K562 (cell line): ENCODE measurements around the gene TNFAIP8L2. TPM values are rescaled to one million over a fixed set of nuclear protein-coding genes. Genes with fewer than 3 reads are reported as not detected.

ENCODE experiments used
- ATF2 ChIP-seq: sonication (generic); formaldehyde crosslinking; IDR thresholded peaks from 2 replicates; pipeline ENCODE4 v1.8.1; 2022; ENCODE audit warnings: missing genetic modification reagents
- E2F3 ChIP-seq: fragments of 250-450 bp; sonication (Bioruptor Pico); IDR thresholded peaks from 2 replicates; pipeline ENCODE4 v1.4.0; 2020; ENCODE audit warnings: mild to moderate bottlenecking
- E2F6 ChIP-seq, 2 experiments: IDR thresholded peaks; 2 replicates each; pipeline ENCODE4 v1.6.1; 2011; ENCODE audit warnings: borderline replicate concordance in 1 of 2, control low read depth in 1 of 2, low read depth in 1 of 2, low read length in 1 of 2, mild to moderate bottlenecking in 1 of 2, mixed read lengths in 1 of 2, moderate library complexity in 1 of 2; ENCODE audit not compliant: insufficient read depth in 1 of 2, insufficient read length in 1 of 2, poor library complexity in 1 of 2, severe bottlenecking in 1 of 2; ENCODE audit errors: extremely low read depth in 1 of 2
- FOXO4 ChIP-seq: fragments of 450-650 bp; formaldehyde crosslinking; IDR thresholded peaks from 2 replicates; pipeline ENCODE4 v1.4.0; 2020; ENCODE audit warnings: mild to moderate bottlenecking, moderate library complexity
- GABPB2 ChIP-seq: fragments of 250-450 bp; sonication (Bioruptor Pico); conservative IDR thresholded peaks from 2 replicates; pipeline ENCODE4 v1.5.1; 2021; ENCODE audit warnings: mild to moderate bottlenecking
- GTF3C2 ChIP-seq: IDR thresholded peaks from 3 replicates; pipeline ENCODE4 v1.6.1; 2011; ENCODE audit warnings: borderline replicate concordance, mild to moderate bottlenecking, moderate library complexity; ENCODE audit not compliant: insufficient read length; ENCODE audit errors: extremely low read depth
- HMGXB4 ChIP-seq: sonication (generic); formaldehyde crosslinking; IDR thresholded peaks from 2 replicates; pipeline ENCODE4 v1.8.1; 2023; ENCODE audit warnings: mild to moderate bottlenecking, missing genetic modification reagents
- JUN ChIP-seq, 2 experiments: sonication (generic) in 1 of 2; formaldehyde crosslinking in 1 of 2; IDR thresholded peaks; 2 replicates each; pipeline versions ENCODE4 v1.6.1 to v1.8.0; 2012 to 2022; ENCODE audit warnings: borderline replicate concordance in 2 of 2, mild to moderate bottlenecking in 2 of 2, improper control_type of control experiment in 1 of 2, low read depth in 1 of 2, low read length in 1 of 2, missing genetic modification reagents in 1 of 2
- MCM3 ChIP-seq: fragments of 450-650 bp; IDR thresholded peaks from 2 replicates; pipeline ENCODE4 v1.6.1; 2016
- MYBL2 ChIP-seq, 2 experiments: fragments of 450-650 bp in 1 of 2; sonication (generic) in 1 of 2; formaldehyde crosslinking in 1 of 2; IDR thresholded peaks; 2 replicates each; pipeline versions ENCODE4 v1.6.1 to v1.8.1; 2017 to 2022; ENCODE audit warnings: borderline replicate concordance in 1 of 2, inconsistent platforms in 1 of 2, low read depth in 1 of 2, mild to moderate bottlenecking in 1 of 2, missing genetic modification reagents in 1 of 2, moderate library complexity in 1 of 2
- NCOA1 ChIP-seq: fragments of 450-650 bp; IDR thresholded peaks from 2 replicates; pipeline ENCODE4 v1.6.1; 2016; ENCODE audit warnings: low read depth
- POLR3A ChIP-seq: IDR thresholded peaks from 2 replicates; pipeline ENCODE4 v1.6.1; 2011; ENCODE audit warnings: borderline replicate concordance, mild to moderate bottlenecking, moderate library complexity; ENCODE audit not compliant: insufficient read length, insufficient read depth; ENCODE audit errors: extremely low read depth
- SMAD3 ChIP-seq: fragments of 450-650 bp; formaldehyde crosslinking; conservative IDR thresholded peaks from 2 replicates; pipeline ENCODE4 v1.4.0; 2020; ENCODE audit warnings: mild to moderate bottlenecking
- STAG1 ChIP-seq: sonication (generic); formaldehyde crosslinking; IDR thresholded peaks from 2 replicates; pipeline ENCODE4 v1.5.0; 2020; ENCODE audit warnings: missing genetic modification reagents, borderline replicate concordance
- ZNF445 ChIP-seq: fragments of 250-450 bp; sonication (Bioruptor Pico); IDR thresholded peaks from 2 replicates; pipeline ENCODE4 v1.4.0; 2020; ENCODE audit warnings: low read depth, mild to moderate bottlenecking, moderate library complexity
- ZNF785 ChIP-seq: fragments of 250-450 bp; sonication (Bioruptor Pico); IDR thresholded peaks from 2 replicates; pipeline ENCODE4 v1.4.0; 2020; ENCODE audit warnings: mild to moderate bottlenecking
- polyA plus RNA-seq, 8 experiments: library from polyadenylated mRNA; depleted of rRNA in 4 of 8; stranded (reverse) in 5 of 8; unstranded in 3 of 8; fragments of >200 nt; fragmentation: Nextera tagmentation in 2 of 8; fragmentation: Illumina TruSeq in 1 of 8; extraction: Ambion mirVana in 2 of 8; extraction: Trizol in 1 of 8; gene quantifications; 2 replicates each; pipeline versions ENCODE4 v1.2.1 to v1.2.3, GENCODE V29; 2011 to 2014; ENCODE audit warnings: inconsistent platforms in 1 of 8, missing spikeins in 1 of 8
- total RNA-seq, 7 experiments: library from RNA; depleted of rRNA in 6 of 7; stranded (reverse); fragments of >200 nt in 6 of 7; fragmentation: Illumina TruSeq in 2 of 7; extraction: Trizol in 2 of 7; gene quantifications; 2 replicates each; pipeline versions ENCODE4 v1.2.1 to v1.2.3, GENCODE V29; 2011 to 2021; ENCODE audit warnings: low replicate concordance in 1 of 7

TNFAIP8L2 gene
- total and polyA plus RNA-seq, 9 of the 15 experiments (the other 6 are each of a cell fraction or from before 2014, with no cell fraction given), result 0.05 to 1.7 (median 0.52) TPM

- TF ChIP-seq E2F6 (IDR thresholded peaks at IDR 0.05; ENCODE audit: borderline replicate concordance in 1 of 2, extremely low read depth in 1 of 2, insufficient read depth in 1 of 2, insufficient read length in 1 of 2, low read depth in 1 of 2, low read length in 1 of 2, poor library complexity in 1 of 2, severe bottlenecking in 1 of 2), result peak; percentile 77 to 81
- TF ChIP-seq HMGXB4 (CRISPR knock-in tag), result no peak
- TF ChIP-seq E2F3 (CRISPR knock-in tag), result no peak
- no peak for TF ChIP-seq ZNF445
- TF ChIP-seq FOXO4 (CRISPR knock-in tag), result no peak
- TF ChIP-seq GABPB2 (CRISPR knock-in tag), result no peak
- no peak for TF ChIP-seq MYBL2 (IDR thresholded peaks at IDR 0.05; ENCODE audit: low read depth)
- no peak for TF ChIP-seq MYBL2 (CRISPR knock-in tag; IDR thresholded peaks at IDR 0.05; ENCODE audit: borderline replicate concordance)
- TF ChIP-seq MCM3, result no peak
- TF ChIP-seq ATF2, result no peak
- TF ChIP-seq NCOA1, result no peak
- TF ChIP-seq POLR3A, result no peak
- no peak for TF ChIP-seq ZNF785
- no peak; the same call in 1 of the 2 replicates for TF ChIP-seq JUN (IDR thresholded peaks at IDR 0.05; ENCODE audit: borderline replicate concordance, low read depth, low read length)
- TF ChIP-seq JUN (CRISPR knock-in tag; IDR thresholded peaks at IDR 0.05; ENCODE audit: borderline replicate concordance), result no peak
- TF ChIP-seq GTF3C2, result no peak
- no peak for TF ChIP-seq SMAD3 (CRISPR knock-in tag)
- no peak for TF ChIP-seq STAG1 (CRISPR knock-in tag)
Measured at GRCh38 chr1:151198254-151199127, 42.0 kb downstream of the TNFAIP8L2 start, which contains the start of gene PIP5K1A (continued).
